ENCODE measurements around the gene ELP2. TPM values are rescaled to one million over a fixed set of nuclear protein-coding genes. Genes with fewer than 3 reads are reported as not detected.

The ELP2 gene
- total RNA-seq, 2 experiments from 2014 or later = 200 to 206 TPM

DNA sequence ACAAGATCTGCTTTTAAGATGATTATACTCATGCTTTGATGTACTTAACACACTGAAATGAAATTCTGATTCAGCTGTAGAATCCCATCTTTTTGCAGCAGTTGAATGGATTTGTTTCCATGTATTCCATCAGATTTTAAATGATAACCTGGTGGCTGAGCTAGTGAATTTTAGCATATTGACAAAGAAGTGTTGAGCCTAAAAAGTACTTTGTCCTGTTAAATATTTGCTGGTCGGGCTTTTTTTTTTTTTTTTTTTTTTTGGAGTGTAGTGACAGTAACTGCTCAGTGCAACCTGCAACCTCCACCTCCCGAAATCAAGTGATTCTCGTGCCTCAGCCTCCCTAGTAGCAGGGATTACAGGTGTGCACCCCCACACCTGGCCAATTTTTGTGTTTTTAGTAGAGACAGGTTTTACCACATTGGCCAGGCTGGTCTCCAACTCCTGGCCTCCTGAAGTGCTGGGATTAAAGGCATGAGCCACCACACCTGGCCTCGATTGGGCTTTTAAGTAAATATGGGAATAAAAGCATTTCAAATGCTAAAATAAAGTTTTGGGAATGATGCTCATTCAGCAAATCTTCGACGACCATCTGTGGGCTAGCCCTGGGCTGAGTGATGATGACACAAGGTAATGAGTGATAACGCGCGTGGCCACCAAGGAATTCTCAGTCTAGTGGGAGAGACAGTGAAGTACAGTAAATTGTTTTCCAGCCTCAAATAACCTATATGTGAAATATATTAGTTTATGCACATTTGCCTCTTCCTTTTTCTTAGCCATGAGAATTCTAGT is 2.2 kb downstream of the ELP2 start:
- peaks cover 48% of the 10 kb centered on the region for H3K4me1 ChIP-seq (ENCODE audit: insufficient read depth, low read length)
- peak overlapping the region; percentile 95 for H3K4me3 Mint-ChIP-seq
- H3K4me3 ChIP-seq (ENCODE audit: low read length) = peak overlapping the region; percentile 77
- no peaks in the 10 kb centered on the region for H3K27me3 ChIP-seq (ENCODE audit: control insufficient read depth in 1 of 2, insufficient read depth in 2 of 2, low read length in 2 of 2)
- ATAC-seq (ENCODE audit: poor library complexity) (no peak), DNase-seq (no peak)
- H3K27ac ChIP-seq (ENCODE audit: low read depth in 1 of 2, low read length in 2 of 2) = no peak overlapping the region
- POLR2A ChIA-PET = interaction anchor here (1.5 kb wide), 1 partner anchor 67 kb away, joined by 4 read pairs; no protein-coding TSS in a partner anchor
- CTCF ChIA-PET = no interaction called here
- H3K27ac Mint-ChIP-seq = peak overlapping the region; percentile 50
- TF ChIP-seq, protein P1, sequence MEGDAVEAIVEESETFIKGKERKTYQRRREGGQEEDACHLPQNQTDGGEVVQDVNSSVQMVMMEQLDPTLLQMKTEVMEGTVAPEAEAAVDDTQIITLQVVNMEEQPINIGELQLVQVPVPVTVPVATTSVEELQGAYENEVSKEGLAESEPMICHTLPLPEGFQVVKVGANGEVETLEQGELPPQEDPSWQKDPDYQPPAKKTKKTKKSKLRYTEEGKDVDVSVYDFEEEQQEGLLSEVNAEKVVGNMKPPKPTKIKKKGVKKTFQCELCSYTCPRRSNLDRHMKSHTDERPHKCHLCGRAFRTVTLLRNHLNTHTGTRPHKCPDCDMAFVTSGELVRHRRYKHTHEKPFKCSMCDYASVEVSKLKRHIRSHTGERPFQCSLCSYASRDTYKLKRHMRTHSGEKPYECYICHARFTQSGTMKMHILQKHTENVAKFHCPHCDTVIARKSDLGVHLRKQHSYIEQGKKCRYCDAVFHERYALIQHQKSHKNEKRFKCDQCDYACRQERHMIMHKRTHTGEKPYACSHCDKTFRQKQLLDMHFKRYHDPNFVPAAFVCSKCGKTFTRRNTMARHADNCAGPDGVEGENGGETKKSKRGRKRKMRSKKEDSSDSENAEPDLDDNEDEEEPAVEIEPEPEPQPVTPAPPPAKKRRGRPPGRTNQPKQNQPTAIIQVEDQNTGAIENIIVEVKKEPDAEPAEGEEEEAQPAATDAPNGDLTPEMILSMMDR (IDR thresholded peaks at IDR 0.05) = no peak
- intact Hi-C loops (cut with DNase I, micrococcal nuclease) = loop anchor here in 1 of 2 experiments (2.0 to 5.0 kb wide), 3 partner anchors 157 to 1095 kb away; partner anchors contain the start of gene ZNF24
- H3K36me3 ChIP-seq (ENCODE audit: insufficient read depth, low read length) = peaks cover 20% of the 10 kb centered on the region
- peaks cover 61% of the 10 kb centered on the region for H3K36me3 Mint-ChIP-seq (ENCODE audit: low read depth)
- no peaks in the 10 kb centered on the region for H3K9me3 Mint-ChIP-seq
- no peaks in the 10 kb centered on the region for H3K9me3 ChIP-seq (ENCODE audit: control insufficient read depth in 1 of 2, insufficient read depth in 1 of 2, low read length in 2 of 2)
- H3K27me3 Mint-ChIP-seq = no peaks in the 10 kb centered on the region
- H3K4me1 Mint-ChIP-seq (ENCODE audit: low read depth) = peaks cover 79% of the 10 kb centered on the region

DNA sequence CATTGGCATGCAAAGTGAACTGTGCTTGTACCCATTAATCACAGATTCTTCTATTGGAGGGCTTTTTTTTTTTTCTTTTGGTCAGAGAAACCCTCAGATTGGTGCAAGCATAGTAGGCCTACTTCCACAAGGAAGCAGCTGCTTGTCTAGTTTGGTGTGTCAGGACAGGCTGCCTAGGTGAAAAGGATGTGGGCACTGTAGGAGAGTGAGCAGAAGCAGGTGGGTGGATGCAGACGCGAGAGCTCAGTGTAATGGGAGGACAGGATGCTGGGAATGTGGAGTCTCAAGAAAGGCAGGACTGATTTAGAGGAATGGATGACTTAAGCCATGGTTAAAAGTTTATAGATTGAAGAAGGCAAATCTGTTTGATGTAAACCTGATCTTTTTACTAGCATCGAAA is 3.1 kb downstream of the ELP2 start:
- Mint-ChIP-seq H3K27me3 (no peaks in the 10 kb centered on the region), H3K27ac (peak overlapping the region; percentile 50), H3K36me3 (ENCODE audit: low read depth) (peaks cover 69% of the 10 kb centered on the region), H3K9me3 (no peaks in the 10 kb centered on the region), H3K4me1 (ENCODE audit: low read depth) (peaks cover 79% of the 10 kb centered on the region), H3K4me3 (peak overlapping the region; percentile 95)
- Histone ChIP-seq H3K9me3 (ENCODE audit: control insufficient read depth in 1 of 2, insufficient read depth in 1 of 2, low read length in 2 of 2) (no peaks in the 10 kb centered on the region), H3K27ac (ENCODE audit: low read depth in 1 of 2, low read length in 2 of 2) (no peak overlapping the region), H3K4me1 (ENCODE audit: insufficient read depth, low read length) (peaks cover 46% of the 10 kb centered on the region), H3K4me3 (ENCODE audit: low read length) (no peak overlapping the region), H3K27me3 (ENCODE audit: control insufficient read depth in 1 of 2, insufficient read depth in 2 of 2, low read length in 2 of 2) (no peaks in the 10 kb centered on the region), H3K36me3 (ENCODE audit: insufficient read depth, low read length) (peaks cover 27% of the 10 kb centered on the region)
- DNase-seq (no peak), ATAC-seq (ENCODE audit: poor library complexity) (no peak)
- ChIA-PET POLR2A (no interaction called here), CTCF (interaction anchor here (0.8 kb wide), 1 partner anchor 159 kb away, joined by 3 read pairs; no protein-coding TSS in a partner anchor)
- TF ChIP-seq, protein P1 (IDR thresholded peaks at IDR 0.05) = no peak
- intact Hi-C loops (cut with DNase I, micrococcal nuclease) = loop anchor here in 1 of 2 experiments (5.0 kb wide), 2 partner anchors 790 to 1095 kb away; partner anchors contain the start of gene ZNF24

GRCh38 chr18:36135264-36135663 is 5.6 kb downstream of the ELP2 start:
- intact Hi-C loops (cut with DNase I, micrococcal nuclease) = no loop called here
- Mint-ChIP-seq H3K4me1 (ENCODE audit: low read depth) (peaks cover 70% of the 10 kb centered on the region), H3K9me3 (no peaks in the 10 kb centered on the region), H3K36me3 (ENCODE audit: low read depth) (peaks cover 75% of the 10 kb centered on the region), H3K4me3 (no peak overlapping the region), H3K27me3 (no peaks in the 10 kb centered on the region), H3K27ac (no peak overlapping the region)
- Histone ChIP-seq H3K4me3 (ENCODE audit: low read length) (no peak overlapping the region), H3K27ac (ENCODE audit: low read depth in 1 of 2, low read length in 2 of 2) (no peak overlapping the region), H3K4me1 (ENCODE audit: insufficient read depth, low read length) (peaks cover 34% of the 10 kb centered on the region), H3K27me3 (ENCODE audit: control insufficient read depth in 1 of 2, insufficient read depth in 2 of 2, low read length in 2 of 2) (no peaks in the 10 kb centered on the region), H3K9me3 (ENCODE audit: control insufficient read depth in 1 of 2, insufficient read depth in 1 of 2, low read length in 2 of 2) (no peaks in the 10 kb centered on the region), H3K36me3 (ENCODE audit: insufficient read depth, low read length) (peaks cover 49% of the 10 kb centered on the region)
- TF ChIP-seq, protein P1 (IDR thresholded peaks at IDR 0.05) = no peak
- ChIA-PET POLR2A (no interaction called here), CTCF (no interaction called here)
- no peak for ATAC-seq (ENCODE audit: poor library complexity)
- DNase-seq = no peak

Measured in CD4-positive, alpha-beta T cell (primary cell).